Measurements from ENCODE around the gene PPP4R4. TPM values are rescaled to one million over a fixed set of nuclear protein-coding genes. Genes with fewer than 3 reads are reported as not detected.

The PPP4R4 gene, protein sequence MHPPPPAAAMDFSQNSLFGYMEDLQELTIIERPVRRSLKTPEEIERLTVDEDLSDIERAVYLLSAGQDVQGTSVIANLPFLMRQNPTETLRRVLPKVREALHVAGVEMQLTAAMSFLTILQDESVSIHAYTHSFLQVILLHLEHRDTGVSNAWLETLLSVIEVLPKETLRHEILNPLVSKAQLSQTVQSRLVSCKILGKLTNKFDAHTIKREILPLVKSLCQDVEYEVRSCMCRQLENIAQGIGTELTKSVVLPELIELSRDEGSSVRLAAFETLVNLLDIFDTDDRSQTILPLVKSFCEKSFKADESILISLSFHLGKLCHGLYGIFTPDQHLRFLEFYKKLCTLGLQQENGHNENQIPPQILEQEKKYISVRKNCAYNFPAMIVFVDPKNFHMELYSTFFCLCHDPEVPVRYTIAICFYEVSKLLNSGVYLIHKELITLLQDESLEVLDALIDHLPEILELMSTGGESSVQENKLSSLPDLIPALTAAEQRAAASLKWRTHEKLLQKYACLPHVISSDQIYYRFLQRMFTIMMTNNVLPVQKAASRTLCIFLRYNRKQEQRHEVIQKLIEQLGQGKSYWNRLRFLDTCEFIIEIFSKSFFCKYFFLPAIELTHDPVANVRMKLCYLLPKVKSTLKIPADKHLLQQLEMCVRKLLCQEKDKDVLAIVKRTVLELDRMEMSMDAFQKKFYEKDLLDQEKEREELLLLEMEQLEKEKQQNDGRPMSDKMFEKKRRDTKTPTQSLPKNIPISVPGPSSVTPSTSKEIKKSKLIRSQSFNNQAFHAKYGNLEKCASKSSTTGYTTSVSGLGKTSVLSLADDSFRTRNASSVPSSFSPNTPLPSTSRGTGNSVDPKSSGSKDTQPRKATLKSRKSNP
- total RNA-seq: under 0.01 and 0.16 TPM in 2 replicates

GRCh38 chr14:94173885-94174603, at the start of gene PPP4R4:
Gene PPP4R4, plus strand, starts transcription at chr14:94174322. Its CDS starts 144 bp downstream, at chr14:94174466.

GRCh38 chr14:94129111-94129757, 44.9 kb upstream of the PPP4R4 start, which contains the start of gene IFI27L2:
Gene IFI27L2, minus strand, starts transcription at chr14:94129604. Its CDS starts 40 bp downstream, at chr14:94129564.

DNA sequence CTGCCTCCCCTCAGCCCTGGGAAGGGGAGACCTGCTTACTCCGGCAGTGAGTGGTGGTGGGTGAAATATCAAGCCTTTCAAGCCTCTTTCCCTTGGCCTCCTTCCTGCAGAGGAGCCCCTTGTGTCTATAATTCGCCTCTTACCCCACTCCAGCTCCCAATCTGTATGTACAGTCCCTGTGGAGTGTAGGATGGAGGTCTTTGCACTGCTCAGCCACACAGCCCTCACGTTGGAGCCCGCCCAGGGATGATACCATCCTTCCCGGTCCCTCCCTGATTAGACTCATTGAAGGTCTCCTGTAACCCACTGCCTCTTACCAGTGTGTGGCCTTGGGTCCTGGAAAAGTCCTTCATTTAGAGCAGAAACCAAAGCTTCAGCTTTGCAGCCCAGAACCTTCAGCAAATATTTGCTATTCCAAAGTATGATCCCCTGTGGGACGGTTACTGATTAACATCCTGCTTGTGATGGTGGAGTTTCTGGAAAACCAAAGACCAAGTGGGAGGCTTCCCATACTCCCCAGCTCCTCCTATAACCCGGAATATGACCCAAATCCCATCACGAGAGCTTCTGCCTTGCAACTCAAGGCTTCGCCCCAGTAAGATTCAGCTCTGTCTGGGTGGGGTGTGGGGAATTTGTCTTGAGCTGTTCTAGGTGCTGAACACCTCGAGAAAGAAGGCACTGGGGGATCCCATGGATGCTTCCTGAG, 118.9 kb downstream of the PPP4R4 start, which contains the start of gene SERPINA10:
TSS of gene SERPINA10 (minus strand) at position 397 of the 706 bp plus-strand sequence. CDS start 2,675 bp downstream, outside the sequence.

DNA sequence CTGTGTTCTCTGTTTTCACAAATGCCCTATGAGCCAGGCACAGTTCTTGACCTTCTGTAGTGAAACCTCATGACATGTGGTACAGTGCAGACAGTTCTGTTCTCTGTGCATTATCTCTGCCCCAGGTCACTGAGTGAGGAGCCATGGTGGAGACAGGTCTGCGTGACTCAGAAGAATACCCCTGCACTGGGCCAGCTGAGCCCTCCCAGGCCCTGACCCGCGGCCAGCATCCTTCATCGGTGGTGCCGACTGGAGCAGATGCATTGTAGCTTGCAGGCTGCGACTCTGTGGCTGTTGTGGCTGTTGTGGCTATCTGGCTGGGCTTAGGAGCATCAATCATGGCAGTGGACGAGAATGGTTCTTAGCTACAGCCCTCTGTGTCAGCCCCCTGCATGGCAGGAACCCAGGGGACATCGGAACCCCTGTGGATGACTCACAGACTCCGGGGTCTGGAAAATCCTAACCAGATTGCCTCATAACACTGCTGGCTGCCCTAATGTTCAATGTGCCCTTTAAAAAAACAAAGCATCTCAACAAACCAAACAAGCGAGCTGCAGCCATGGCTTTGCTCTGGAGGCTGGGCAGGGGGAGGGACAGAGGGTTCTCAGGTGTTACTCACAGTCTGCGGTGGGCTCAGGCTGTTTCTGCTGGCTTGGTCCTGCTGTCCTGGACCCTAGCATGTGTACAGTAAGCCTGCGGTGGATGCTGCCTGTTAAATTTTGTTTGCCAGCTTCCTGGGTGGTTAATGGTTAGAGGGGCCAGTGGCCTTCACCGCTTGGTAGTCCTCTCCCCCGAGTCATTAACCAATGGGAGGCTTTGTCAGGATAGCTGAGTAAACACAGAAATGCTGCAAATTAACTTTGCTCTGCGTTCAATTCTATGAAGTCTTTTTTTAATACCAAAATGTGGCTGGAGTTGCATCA, 148.8 kb downstream of the PPP4R4 start, which contains the start of gene SERPINA6:
TSS of gene SERPINA6 (minus strand) at position 689 of the 923 bp plus-strand sequence. CDS start 8,688 bp downstream, outside the sequence.

Other genes starting within 250 kb of the PPP4R4 start
- not detected in 2 replicates for gene FAM181A, start 247.0 kb upstream of the PPP4R4 start, total RNA-seq
- 0.32 TPM in 1 of 2 replicates, not detected in the other for gene ASB2, start 197.8 kb upstream of the PPP4R4 start, total RNA-seq
- not detected in 2 replicates for gene CCDC197, start 177.0 kb upstream of the PPP4R4 start, total RNA-seq
- 0.49 and 1.2 TPM in 2 replicates for gene OTUB2, start 148.0 kb upstream of the PPP4R4 start, total RNA-seq
- 60.7 and 129 TPM in 2 replicates for gene DDX24, start 93.1 kb upstream of the PPP4R4 start, total RNA-seq
- gene IFI27L1, start 93.0 kb upstream of the PPP4R4 start, total RNA-seq: 15.5 and 27.7 TPM in 2 replicates
- gene IFI27, start 63.6 kb upstream of the PPP4R4 start, total RNA-seq: 263 and 857 TPM in 2 replicates
- gene IFI27L2, start 44.7 kb upstream of the PPP4R4 start, total RNA-seq: 18.1 and 38.5 TPM in 2 replicates
- gene SERPINA10, start 118.9 kb downstream of the PPP4R4 start, total RNA-seq: not detected in 2 replicates
- gene SERPINA6, start 149.0 kb downstream of the PPP4R4 start, total RNA-seq: not detected in 2 replicates
- gene SERPINA2, start 192.4 kb downstream of the PPP4R4 start, total RNA-seq: not detected in 2 replicates
- not detected in 2 replicates for gene SERPINA1, start 214.3 kb downstream of the PPP4R4 start, total RNA-seq

Measured in bladder microvascular endothelial cell (primary cell).